Body of pancreas (tissue), 4 donors: ENCODE results near the gene CMBL. TPM values are rescaled to one million over a fixed set of nuclear protein-coding genes. Genes with fewer than 3 reads are reported as not detected.
"Not testable (repeated sequence)": the region's sequence is repeated elsewhere in the genome, so short reads cannot be mapped to it uniquely, and the experiment has no call there.

Source experiments
- ATAC-seq: fragments of 150-250 bp; one replicate; pipeline ENCODE4 v1.9.1; 2016
- DNase-seq, 4 donors: peaks; one replicate each; pipeline ENCODE4 v3.0.0-alpha.2; 2019
- H3K27ac ChIP-seq, 4 donors: fragments of 200-600 bp; sonication (generic); 1 replicate in 3 of 4; 2 replicates in 1 of 4; pipeline versions ENCODE4 v1.5.1 to v1.6.1; 2016 to 2019; ENCODE audit warnings: mild to moderate bottlenecking in 1 of 4, mixed read lengths in 1 of 4, moderate library complexity in 1 of 4
- H3K27me3 ChIP-seq, 2 donors: fragments of 200-600 bp; sonication (generic); one replicate each; pipeline ENCODE4 v1.6.0; 2016; ENCODE audit warnings: mild to moderate bottlenecking in 1 of 2
- H3K36me3 ChIP-seq, 2 donors: fragments of 200-600 bp; sonication (generic); replicated peaks in 1 of 2; 2 replicates each; pipeline ENCODE4 v1.5.1; 2016; ENCODE audit warnings: low read depth in 2 of 2; ENCODE audit not compliant: insufficient read depth in 1 of 2
- H3K4me1 ChIP-seq: fragments of 200-600 bp; sonication (generic); one replicate; pipeline ENCODE4 v1.6.0; 2016
- H3K4me3 ChIP-seq, 2 donors: fragments of 200-600 bp; sonication (generic); 1 replicate in 1 of 2; 2 replicates in 1 of 2; pipeline ENCODE4 v1.5.1; 2016 to 2019
- H3K9me3 ChIP-seq, 3 donors: fragments of 200-600 bp; sonication (generic); 1 replicate in 2 of 3; 2 replicates in 1 of 3; pipeline ENCODE4 v1.5.1; 2016
- CTCF ChIP-seq, 7 experiments: fragments of 450-650 bp in 4 of 7; fragments of 200-600 bp in 3 of 7; sonication (generic) in 3 of 7; IDR thresholded peaks; one replicate each; pipeline ENCODE4 v1.5.1; 2016 to 2019; ENCODE audit warnings: antibody characterized with exemption in 7 of 7
- POLR2A ChIP-seq, 3 donors: fragments of 450-650 bp; IDR thresholded peaks; one replicate each; pipeline ENCODE4 v1.6.1; 2016; ENCODE audit warnings: antibody characterized with exemption in 3 of 3, mild to moderate bottlenecking in 2 of 3
- WGBS, 2 donors: methylation state at CpG; one replicate each; pipeline ENCODE4 v1.1.5; 2017; 5-methylcytosine and 5-hydroxymethylcytosine counted together
- intact Hi-C: fragments of 100-400 bp; cut with DNase I; formaldehyde crosslinking; loops from one replicate; pipeline ENCODE4 v1.15.1; 2023
- total RNA-seq, 2 donors: library from RNA; depleted of rRNA; stranded (reverse); fragments of >200 nt; gene quantifications; one replicate each; pipeline ENCODE4 v1.1.0, GENCODE V29; 2016

Gene CMBL
- total RNA-seq, 2 donors from 2014 or later: 4.4 to 4.9 TPM

DNA sequence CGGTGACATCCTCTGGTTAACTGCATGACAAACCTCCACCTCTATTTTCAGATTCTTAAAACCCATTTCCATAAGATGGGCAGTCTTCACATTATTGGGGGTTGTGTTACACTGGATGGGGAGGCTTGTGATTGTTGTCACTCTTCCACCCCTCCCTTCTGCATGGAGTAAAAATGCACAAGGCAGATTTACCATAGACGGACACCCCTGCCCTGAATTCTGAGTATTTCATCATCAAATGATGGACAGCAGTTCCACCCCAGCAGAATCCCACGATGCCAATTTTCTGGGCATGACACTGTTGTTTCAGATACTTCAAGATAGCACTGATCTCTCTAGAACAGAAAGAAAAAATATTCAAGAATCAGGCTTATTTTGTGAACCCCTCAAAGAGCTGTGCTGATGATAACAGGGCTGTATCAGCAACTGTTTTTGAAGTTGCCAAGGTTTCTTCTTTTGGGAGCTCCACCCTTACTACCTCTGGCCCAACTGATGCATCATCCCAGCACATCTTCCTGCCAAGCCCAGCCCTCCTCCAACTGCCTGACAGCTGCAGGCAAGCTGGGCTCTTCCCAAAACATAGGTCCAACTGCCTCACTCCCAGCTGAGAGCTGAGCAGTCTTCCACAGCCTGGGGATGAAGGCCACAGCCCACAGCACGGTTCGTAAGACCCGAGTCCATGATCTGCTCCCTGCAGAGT, 21.4 kb downstream of the CMBL start:
- H3K9me3 ChIP-seq: no peaks in the 10 kb centered on the region
- no peaks in the 10 kb centered on the region for H3K27me3 ChIP-seq
- WGBS, 2 donors: 82 to 83% methylated on average over 6 of the region's 6 CpGs
- no peak overlapping the region for H3K27ac ChIP-seq
- DNase-seq (no peak), ATAC-seq (no peak)
- no peaks in the 10 kb centered on the region for H3K36me3 ChIP-seq
- H3K4me1 ChIP-seq: peaks cover 28% of the 10 kb centered on the region
- TF ChIP-seq POLR2A (IDR thresholded peaks at IDR 0.05) (no peak), CTCF (IDR thresholded peaks at IDR 0.05) (no peak)
- no peak overlapping the region for H3K4me3 ChIP-seq
- intact Hi-C loops: loop anchor here (10.0 kb wide), 3 partner anchors 78 to 338 kb away; no protein-coding TSS in a partner anchor

- ATAC-seq, H3K27me3 ChIP-seq, H3K27ac ChIP-seq, H3K9me3 ChIP-seq, H3K4me3 ChIP-seq, H3K36me3 ChIP-seq: not testable (repeated sequence)
- intact Hi-C loops: loop anchor here (10.0 kb wide), 3 partner anchors 79 to 339 kb away; no protein-coding TSS in a partner anchor
- peak in 1 of 4 donors; percentile 3 for DNase-seq
- 91 to 95% methylated on average over 8 of the region's 8 CpGs for WGBS, 2 donors
- peaks cover 28% of the 10 kb centered on the region for H3K4me1 ChIP-seq
These were observed 22.3 kb downstream of the CMBL start for GRCh38 chr5:10285362-10285761.

DNA sequence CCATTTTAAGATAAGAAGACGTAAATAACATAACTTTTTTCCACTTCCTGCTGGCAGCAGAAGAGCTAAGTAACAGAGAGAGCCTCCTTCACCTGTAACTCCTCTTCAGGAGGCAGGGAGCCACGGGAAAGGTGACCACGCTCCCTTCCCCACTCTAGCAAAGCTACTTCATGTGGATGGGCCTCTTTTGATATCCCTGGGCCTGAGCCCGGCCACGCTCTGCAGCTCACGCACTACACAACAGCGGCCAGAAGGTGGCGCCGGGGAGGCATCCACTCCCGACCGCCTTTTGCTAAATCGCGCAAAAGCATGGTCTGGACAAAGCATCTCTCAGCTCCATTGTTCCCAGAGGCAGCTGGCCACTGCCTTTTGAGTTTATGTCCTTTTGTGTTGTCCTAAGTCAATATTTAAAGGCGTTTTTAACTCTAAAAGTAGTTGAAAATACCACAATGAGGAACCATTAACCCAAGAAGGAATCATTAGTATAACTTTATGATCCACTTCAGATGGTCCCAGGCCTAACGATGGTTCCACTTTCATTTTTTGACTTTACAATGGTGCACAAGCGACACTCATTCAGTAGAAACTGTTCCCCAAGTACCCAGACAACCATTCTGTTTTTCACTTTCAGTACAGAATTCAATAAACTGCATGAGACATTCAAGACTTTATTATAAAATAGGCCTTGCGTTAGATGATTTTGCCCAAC, 23.6 kb downstream of the CMBL start:
- Histone ChIP-seq H3K4me1 (peaks cover 20% of the 10 kb centered on the region), H3K36me3 (no peaks in the 10 kb centered on the region), H3K4me3 (no peak overlapping the region), H3K27me3 (no peaks in the 10 kb centered on the region), H3K27ac (no peak overlapping the region), H3K9me3 (no peaks in the 10 kb centered on the region)
- TF ChIP-seq CTCF (IDR thresholded peaks at IDR 0.05): peak; percentile 84 to 96 (median 89)
- no peak for TF ChIP-seq POLR2A (IDR thresholded peaks at IDR 0.05)
- 17% methylated on average over 17 of the region's 17 CpGs for WGBS, 2 donors
- ATAC-seq: peak; percentile 84
- peak; percentile 86 to 90 (median 88) for DNase-seq
- intact Hi-C loops: loop anchor here (10.0 kb wide), 3 partner anchors 81 to 341 kb away; no protein-coding TSS in a partner anchor

GRCh38 chr5:10279925-10280720, 27.6 kb downstream of the CMBL start:
- DNase-seq: no peak
- WGBS, 2 donors: 77 to 79% methylated on average over 7 of the region's 7 CpGs
- TF ChIP-seq POLR2A (IDR thresholded peaks at IDR 0.05) (no peak), CTCF (IDR thresholded peaks at IDR 0.05) (no peak)

GRCh38 chr5:10279328-10279727, 28.4 kb downstream of the CMBL start:
- Histone ChIP-seq H3K4me3 (no peak overlapping the region), H3K27me3 (no peaks in the 10 kb centered on the region), H3K9me3 (no peaks in the 10 kb centered on the region), H3K36me3 (no peaks in the 10 kb centered on the region), H3K27ac (peak overlapping the region in 2 of 4 donors; percentile 29 to 57), H3K4me1 (peaks cover 18% of the 10 kb centered on the region)
- no peak for TF ChIP-seq POLR2A (IDR thresholded peaks at IDR 0.05)
- no peak for TF ChIP-seq CTCF (IDR thresholded peaks at IDR 0.05)
- DNase-seq (no peak), ATAC-seq (no peak)
- intact Hi-C loops: no loop called here
- WGBS, 2 donors: 81 to 85% methylated on average over 4 of the region's 4 CpGs

More at GRCh38 chr5:10279925-10280720, 27.6 kb downstream of the CMBL start:
- Histone ChIP-seq H3K36me3 (no peaks in the 10 kb centered on the region), H3K4me3 (no peak overlapping the region), H3K4me1 (peaks cover 18% of the 10 kb centered on the region), H3K27me3 (no peaks in the 10 kb centered on the region), H3K27ac (no peak overlapping the region), H3K9me3 (no peaks in the 10 kb centered on the region)
- intact Hi-C loops: loop anchor here (10.0 kb wide), 3 partner anchors 85 to 345 kb away; no protein-coding TSS in a partner anchor
- no peak for ATAC-seq
